Fibroblast of skin of left quadriceps (primary cell): ENCODE data around the gene PPP2R3A.

Experiments
- DNase-seq, 2 experiments: peaks; one replicate each; pipeline ENCODE4 v3.0.0-alpha.2; 2013; ENCODE audit warnings: low read depth in 2 of 2

PPP2R3A gene

GRCh38 chr3:135967867-135968266 lies 2.3 kb downstream of the PPP2R3A start:
- no peak for DNase-seq

DNA sequence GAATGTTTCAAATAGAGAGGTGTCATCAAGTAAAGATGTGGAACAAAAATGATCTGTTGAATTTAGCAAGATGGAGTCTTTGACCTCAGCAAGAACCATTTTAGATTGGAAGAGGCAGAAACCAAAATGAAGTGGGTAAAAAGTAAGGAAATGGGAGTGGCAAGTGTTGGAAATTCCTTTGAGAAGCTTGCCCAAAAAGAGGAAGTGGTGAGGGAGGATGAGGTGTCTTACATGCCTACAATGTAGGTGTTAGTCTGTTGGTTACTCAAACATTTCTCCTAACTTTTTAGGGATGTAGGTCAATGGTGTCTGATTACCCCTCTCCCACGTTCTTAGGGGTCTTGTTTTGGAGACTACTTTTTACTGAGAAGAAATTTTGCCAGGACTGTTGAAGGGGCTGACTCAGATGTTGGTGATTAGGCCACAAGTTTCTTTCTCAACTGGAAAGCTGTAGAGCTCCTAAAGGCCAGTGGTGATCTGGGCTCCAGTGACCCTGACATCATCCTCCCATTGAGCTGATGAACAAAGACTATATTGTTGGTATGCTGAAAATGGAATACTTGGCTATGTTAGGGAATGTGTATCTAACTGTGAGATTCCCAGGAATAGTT lies 5.1 kb downstream of the PPP2R3A start:
- no peak for DNase-seq

- no peak for DNase-seq
These were observed 8.3 kb downstream of the PPP2R3A start for GRCh38 chr3:135973841-135974240.

GRCh38 chr3:135975053-135975452 lies 9.5 kb downstream of the PPP2R3A start:
- DNase-seq: no peak

DNA sequence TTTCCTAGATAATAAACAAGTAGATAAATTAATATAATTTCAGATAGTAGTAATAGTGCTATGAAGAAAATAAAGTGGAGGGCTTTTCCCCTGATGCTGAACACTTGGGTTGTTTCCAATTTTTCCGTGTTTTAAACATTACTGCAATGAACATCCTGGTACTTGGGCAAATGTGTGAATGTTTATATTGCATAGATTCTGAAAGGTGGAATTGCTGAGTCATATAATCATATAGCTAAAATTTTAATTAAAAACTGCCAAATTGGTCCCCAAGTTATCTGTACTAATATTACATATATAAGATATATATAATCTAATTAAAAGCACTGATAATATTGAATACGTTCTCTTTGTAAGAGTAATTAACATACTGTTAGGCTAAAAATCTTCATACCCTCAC lies 10.0 kb downstream of the PPP2R3A start:
- DNase-seq: no peak

DNA sequence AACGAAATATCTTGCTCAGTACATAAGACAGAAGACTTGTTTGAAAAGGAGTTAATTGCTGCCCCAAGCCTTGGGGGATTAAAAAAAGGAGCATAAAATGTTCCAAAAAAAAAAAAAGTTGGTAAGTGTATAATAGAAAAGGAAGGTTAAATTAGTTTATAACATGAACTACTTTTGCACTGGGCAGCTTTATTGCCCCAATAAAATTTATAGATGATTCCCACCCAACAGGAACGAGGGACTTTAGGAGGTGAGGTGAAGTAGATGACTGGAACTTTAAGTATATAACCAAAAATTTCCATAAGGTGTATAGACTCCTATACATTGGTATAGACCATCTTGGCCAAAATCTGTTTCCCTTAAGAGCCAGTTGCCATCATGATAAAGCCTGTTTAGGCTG lies 14.8 kb downstream of the PPP2R3A start:
- no peak for DNase-seq

DNA sequence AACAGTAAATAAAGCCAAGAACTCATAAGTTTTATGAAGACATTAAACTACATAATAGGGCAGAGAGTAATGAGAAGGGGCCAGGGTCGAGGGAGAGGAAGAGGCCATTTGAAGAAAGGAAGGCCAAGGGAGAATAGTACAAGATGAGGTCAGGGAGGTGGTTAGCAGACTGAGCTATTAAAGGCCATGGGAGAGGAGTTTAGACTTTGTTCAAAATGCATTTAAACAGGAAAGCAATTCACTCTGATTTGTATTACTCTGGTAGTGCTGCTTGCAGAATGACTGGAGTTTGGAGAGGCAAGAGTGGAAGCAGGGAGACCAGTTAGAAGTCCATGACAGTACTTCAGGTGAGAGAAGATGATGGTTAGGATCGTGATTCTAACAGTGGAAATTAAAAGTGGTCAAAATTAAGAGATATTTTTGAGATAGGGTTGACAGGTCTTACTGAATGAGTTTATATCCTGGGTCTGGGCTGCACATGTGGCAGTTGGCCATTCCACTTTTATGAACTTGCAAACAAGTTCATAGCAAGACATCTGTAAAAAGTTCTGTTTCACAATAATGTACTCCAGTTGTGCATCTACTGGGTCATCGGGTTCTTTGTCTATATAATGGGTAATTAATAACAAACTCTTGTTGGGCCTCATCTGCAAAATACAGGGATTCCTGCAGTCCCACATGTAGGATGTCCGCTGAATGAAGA lies 16.3 kb downstream of the PPP2R3A start:
- no peak for DNase-seq

GRCh38 chr3:135982404-135982761 lies 16.9 kb downstream of the PPP2R3A start:
- DNase-seq: no peak

GRCh38 chr3:135982922-135983581 lies 17.5 kb downstream of the PPP2R3A start:
- no peak for DNase-seq

GRCh38 chr3:135987661-135988060 lies 22.1 kb downstream of the PPP2R3A start:
- no peak for DNase-seq

GRCh38 chr3:135989242-135989641 lies 23.7 kb downstream of the PPP2R3A start:
- peak; percentile 65 to 67 for DNase-seq

DNA sequence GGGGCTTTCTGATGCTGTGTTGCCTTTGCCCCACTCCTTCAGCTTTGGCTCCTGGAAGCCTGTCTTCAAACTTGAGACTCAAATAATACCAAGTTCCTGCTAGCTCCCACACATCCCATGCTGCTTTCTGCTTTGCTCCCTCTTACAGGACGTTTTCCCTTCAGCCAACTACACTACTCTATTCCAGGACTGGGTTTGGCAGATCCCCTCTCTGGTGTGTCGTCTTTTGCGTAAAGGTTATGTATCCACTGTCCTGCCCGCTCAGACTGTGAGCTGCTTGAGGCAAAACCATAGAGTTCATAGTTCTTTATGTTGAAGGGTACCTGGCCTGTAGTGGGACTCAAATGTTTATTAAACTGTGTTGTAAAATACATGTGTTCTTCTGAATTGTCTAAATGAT lies 25.4 kb downstream of the PPP2R3A start:
- DNase-seq: no peak

DNA sequence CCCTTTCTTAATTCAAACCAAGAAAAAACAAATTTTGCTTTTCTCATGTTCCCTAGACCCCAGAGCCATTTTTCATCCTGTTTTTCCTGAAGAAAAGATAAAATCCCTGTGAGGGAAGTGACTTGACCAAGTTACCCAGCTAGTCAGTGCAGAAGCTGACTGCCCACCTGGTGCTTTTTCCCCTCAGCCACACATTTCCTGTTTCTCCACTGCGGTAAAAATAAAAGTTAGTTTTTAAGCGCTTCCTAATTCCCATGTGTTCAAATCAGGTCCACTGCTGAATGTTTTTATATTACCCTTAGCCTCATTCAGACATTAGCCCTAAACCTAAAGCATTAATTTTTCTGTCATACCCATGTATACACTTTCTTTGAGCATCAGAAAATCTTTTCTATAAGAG lies 26.1 kb downstream of the PPP2R3A start:
- DNase-seq: no peak

DNA sequence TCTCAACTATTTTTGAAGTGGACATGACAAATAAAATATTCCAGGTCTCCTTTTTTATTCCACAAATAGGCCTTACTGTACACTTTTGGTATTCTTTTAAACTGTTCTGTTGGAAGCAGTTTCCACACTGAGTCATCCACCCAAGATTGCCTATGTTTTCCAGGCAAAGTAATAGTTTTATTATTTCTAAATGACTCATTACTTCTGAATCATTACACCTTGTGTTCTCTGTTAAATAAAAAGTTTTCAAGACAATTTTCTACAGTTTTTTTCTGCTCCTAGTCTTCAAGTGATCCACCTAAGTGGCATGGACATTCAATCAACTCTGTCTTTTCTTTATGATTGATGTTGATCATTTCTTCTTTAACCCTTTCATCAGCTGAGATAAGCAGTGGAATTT lies 26.5 kb downstream of the PPP2R3A start:
- DNase-seq: peak; percentile 50 to 55

- DNase-seq: no peak
These were observed 29.3 kb downstream of the PPP2R3A start for GRCh38 chr3:135994708-135995337.

- DNase-seq: no peak
These were observed 30.2 kb downstream of the PPP2R3A start for GRCh38 chr3:135995766-135996165.

- no peak for DNase-seq
These were observed 32.2 kb downstream of the PPP2R3A start for GRCh38 chr3:135997554-135998320.

DNA sequence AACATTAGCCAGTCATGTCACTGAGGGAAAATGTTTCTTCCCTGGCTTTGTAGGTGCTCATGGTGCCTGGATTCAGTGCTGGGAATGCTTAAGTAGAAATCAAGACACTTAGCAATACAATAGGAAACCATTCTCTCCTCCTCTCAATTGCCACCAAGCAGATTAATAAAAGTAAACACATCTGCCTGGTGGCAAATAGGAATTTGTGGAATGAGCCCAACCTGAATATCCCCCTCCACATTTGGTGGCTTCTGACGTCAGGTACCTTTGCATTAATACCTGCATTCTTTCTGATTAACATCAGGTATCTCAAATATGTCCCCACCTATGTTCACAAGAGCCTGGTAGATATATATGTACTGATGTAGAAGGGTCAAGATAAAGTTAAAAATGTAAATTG lies 42.7 kb downstream of the PPP2R3A start:
- DNase-seq: no peak

- no peak for DNase-seq
These were observed 43.4 kb downstream of the PPP2R3A start for GRCh38 chr3:136008732-136009470.

DNA sequence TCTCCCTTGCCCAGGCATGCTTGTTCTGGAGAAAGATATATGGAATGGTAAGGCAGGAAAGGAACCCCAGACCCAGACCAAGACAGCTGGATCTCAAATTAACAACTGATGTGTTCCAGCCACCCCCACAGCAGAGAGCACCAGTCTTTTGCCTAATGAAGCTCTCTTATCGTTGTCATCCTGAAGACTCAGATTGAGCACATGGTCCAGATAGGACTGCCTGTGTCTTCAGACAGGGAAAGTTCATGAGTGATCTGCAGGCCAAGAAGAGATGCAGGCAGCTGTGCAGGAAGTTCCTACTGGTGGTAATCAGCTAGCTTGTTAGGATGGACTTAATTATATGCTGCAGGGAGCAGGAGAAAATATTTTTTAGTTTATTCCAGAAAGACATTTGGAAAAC lies 53.3 kb downstream of the PPP2R3A start:
- DNase-seq: peak; percentile 29 to 33

DNA sequence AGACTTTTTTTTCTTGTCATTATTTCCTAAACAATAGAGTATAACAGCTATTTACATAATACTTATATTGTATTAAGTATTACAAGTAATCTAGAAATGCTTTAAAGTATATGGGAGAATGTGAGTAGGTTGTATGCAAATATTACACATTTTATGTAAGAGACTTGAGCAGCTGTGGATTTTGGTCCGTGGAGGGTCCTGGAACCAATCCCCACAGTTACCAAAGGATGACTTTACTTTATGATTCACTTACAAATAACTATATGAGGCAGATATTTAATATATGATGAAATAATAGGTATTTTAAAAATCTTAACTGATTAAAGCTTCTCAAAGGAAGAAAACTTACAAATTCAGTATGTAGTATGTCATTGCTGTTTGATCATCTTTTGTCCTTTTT lies 56.3 kb downstream of the PPP2R3A start:
- peak in 1 of 2 experiments; percentile 14 for DNase-seq
